ENCODE data around the gene GIMAP8. TPM values are rescaled to one million over a fixed set of nuclear protein-coding genes. Genes with fewer than 3 reads are reported as not detected.

GIMAP8 gene
- total RNA-seq, 1 experiment from 2014 or later = 0.07 TPM

DNA sequence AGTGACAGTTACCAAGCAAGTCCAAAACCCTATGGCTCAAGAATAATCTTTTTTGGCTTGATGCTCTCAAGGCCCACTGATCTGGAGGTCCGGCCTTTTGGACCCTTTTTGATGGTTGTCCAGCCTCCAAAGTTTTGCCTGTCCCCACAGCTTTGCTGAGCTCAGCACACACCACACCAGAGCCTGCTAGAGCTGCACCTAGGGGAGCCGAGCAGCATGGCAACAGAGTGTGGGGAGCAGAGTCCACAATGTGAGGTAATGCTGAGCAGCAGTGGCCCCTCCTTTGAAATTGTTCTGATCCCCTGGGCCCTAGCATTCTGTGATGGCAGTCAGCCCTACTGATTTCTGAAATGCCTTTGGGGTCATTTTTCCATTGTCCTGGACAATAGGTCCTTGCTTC is 73.6 kb downstream of the GIMAP8 start:
- intact Hi-C loops (cut with micrococcal nuclease; ENCODE audit: unreplicated experiment) = no loop called here
- BruUV-seq (replicated peaks) = no TSS peak
- H3K27ac Mint-ChIP-seq (ENCODE audit: unreplicated experiment) = no peak overlapping the region
- CTCF ChIA-PET = no interaction called here
- no peak for DNase-seq
- H3K36me3 Mint-ChIP-seq (ENCODE audit: insufficient read depth, unreplicated experiment) = no peaks in the 10 kb centered on the region
- H3K9me3 ChIP-seq = no peaks in the 10 kb centered on the region
- peaks cover 6% of the 10 kb centered on the region for H3K9me3 Mint-ChIP-seq (ENCODE audit: unreplicated experiment)
- H3K4me3 ChIP-seq (ENCODE audit: low read depth, low read length) = no peak overlapping the region
- H3K4me1 ChIP-seq = no peaks in the 10 kb centered on the region
- no peak overlapping the region for H3K4me3 Mint-ChIP-seq (ENCODE audit: unreplicated experiment)
- H3K4me1 Mint-ChIP-seq (ENCODE audit: low read depth, unreplicated experiment) = no peaks in the 10 kb centered on the region
- POLR2A ChIA-PET = no interaction called here
- no peaks in the 10 kb centered on the region for H3K36me3 ChIP-seq (ENCODE audit: control insufficient read depth, insufficient read depth, low read length)
- peaks cover 10% of the 10 kb centered on the region for H3K27me3 Mint-ChIP-seq (ENCODE audit: insufficient read depth, unreplicated experiment)
- no peaks in the 10 kb centered on the region; the same call in 1 of the 2 replicates for H3K27me3 ChIP-seq (replicated peaks; ENCODE audit: control insufficient read depth, insufficient read depth, low read length)
- TF ChIP-seq, protein P1, sequence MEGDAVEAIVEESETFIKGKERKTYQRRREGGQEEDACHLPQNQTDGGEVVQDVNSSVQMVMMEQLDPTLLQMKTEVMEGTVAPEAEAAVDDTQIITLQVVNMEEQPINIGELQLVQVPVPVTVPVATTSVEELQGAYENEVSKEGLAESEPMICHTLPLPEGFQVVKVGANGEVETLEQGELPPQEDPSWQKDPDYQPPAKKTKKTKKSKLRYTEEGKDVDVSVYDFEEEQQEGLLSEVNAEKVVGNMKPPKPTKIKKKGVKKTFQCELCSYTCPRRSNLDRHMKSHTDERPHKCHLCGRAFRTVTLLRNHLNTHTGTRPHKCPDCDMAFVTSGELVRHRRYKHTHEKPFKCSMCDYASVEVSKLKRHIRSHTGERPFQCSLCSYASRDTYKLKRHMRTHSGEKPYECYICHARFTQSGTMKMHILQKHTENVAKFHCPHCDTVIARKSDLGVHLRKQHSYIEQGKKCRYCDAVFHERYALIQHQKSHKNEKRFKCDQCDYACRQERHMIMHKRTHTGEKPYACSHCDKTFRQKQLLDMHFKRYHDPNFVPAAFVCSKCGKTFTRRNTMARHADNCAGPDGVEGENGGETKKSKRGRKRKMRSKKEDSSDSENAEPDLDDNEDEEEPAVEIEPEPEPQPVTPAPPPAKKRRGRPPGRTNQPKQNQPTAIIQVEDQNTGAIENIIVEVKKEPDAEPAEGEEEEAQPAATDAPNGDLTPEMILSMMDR (IDR thresholded peaks at IDR 0.05; ENCODE audit: insufficient read depth in 1 of 2, low read depth in 1 of 2, low read length in 1 of 2, severe bottlenecking in 1 of 2, unreplicated experiment in 1 of 2) = no peak

Other genes with a start within 250 kb of the GIMAP8 start
- 32.4 and 35.8 TPM in 2 replicates for gene LRRC61, start 127.3 kb upstream of the GIMAP8 start, total RNA-seq (2022)
- 8.0 and 9.2 TPM in 2 replicates for gene ACTR3C, start 127.1 kb upstream of the GIMAP8 start, total RNA-seq (2022)
- gene RARRES2, start 109.0 kb upstream of the GIMAP8 start, total RNA-seq (2022) = not detected in 2 replicates
- 141 and 148 TPM in 2 replicates for gene REPIN1, start 81.8 kb upstream of the GIMAP8 start, total RNA-seq (2022)
- gene ZNF775, start 71.3 kb upstream of the GIMAP8 start, total RNA-seq (2022) = 4.0 and 4.4 TPM in 2 replicates
- not detected in 2 replicates for gene GIMAP7, start 64.2 kb downstream of the GIMAP8 start, total RNA-seq (2022)
- not detected in 2 replicates for gene GIMAP4, start 116.8 kb downstream of the GIMAP8 start, total RNA-seq (2022)
- not detected in 2 replicates for gene GIMAP6, start 181.8 kb downstream of the GIMAP8 start, total RNA-seq (2022)
- not detected in 2 replicates for gene GIMAP2, start 235.1 kb downstream of the GIMAP8 start, total RNA-seq (2022)

Data from Caco-2 (cell line).